ENCODE data around the gene NUDT3. TPM values are rescaled to one million over a fixed set of nuclear protein-coding genes. Genes with fewer than 3 reads are reported as not detected.

Gene NUDT3
- total and polyA plus RNA-seq, 9 of the 15 experiments (the other 6 are each of a cell fraction or from before 2014, with no cell fraction given), result 5.4 to 81.2 (median 56.4) TPM

GRCh38 chr6:34390531-34391472 is 1.7 kb downstream of the NUDT3 start (continued):
- TF ChIP-seq ZNF407 (IDR thresholded peaks at IDR 0.05; ENCODE audit: low read depth) (no peak), SIN3A (IDR thresholded peaks at IDR 0.05; ENCODE audit: borderline replicate concordance in 2 of 2, control insufficient read depth in 1 of 2, low read depth in 2 of 2, low read length in 2 of 2) (0 out of 4 replicates have a peak, but pooled peaks of 1 of the 2 experiments have one; percentile 2), ETV6 (IDR thresholded peaks at IDR 0.05; ENCODE audit: borderline replicate concordance in 1 of 2, low read depth in 2 of 2, low read length in 1 of 2) (no peak), ETV6 (CRISPR knock-in tag; IDR thresholded peaks at IDR 0.05; ENCODE audit: borderline replicate concordance) (no peak), TAL1 (IDR thresholded peaks at IDR 0.05) (no peak), NR2C1 (IDR thresholded peaks at IDR 0.05) (no peak), NR2C1 (tag; IDR thresholded peaks at IDR 0.05) (no peak), DACH1 (IDR thresholded peaks at IDR 0.05; ENCODE audit: partially characterized antibody) (no peak), PPARD (CRISPR knock-in tag; IDR thresholded peaks at IDR 0.05) (no peak), ZNF398 (CRISPR knock-in tag; IDR thresholded peaks at IDR 0.05) (no peak), ZBTB33 (CRISPR knock-in tag; IDR thresholded peaks at IDR 0.05) (no peak), POLR2H (tag; IDR thresholded peaks at IDR 0.05; ENCODE audit: low read depth) (peak; percentile 55; the same call in 1 of the 2 replicates), FIP1L1 (IDR thresholded peaks at IDR 0.05; ENCODE audit: low read depth, low read length, poor library complexity, severe bottlenecking) (no peak), KDM1A (IDR thresholded peaks at IDR 0.05) (peak; percentile 30 to 62; a peak in 3 of 4 replicates)
